BJ (cell line): Measurements from ENCODE around the gene TIPIN. TPM values are rescaled to one million over a fixed set of nuclear protein-coding genes. Genes with fewer than 3 reads are reported as not detected.
A peak's percentile ranks its signal among the peaks of the same experiment; 100 is the strongest.

Source experiments
- CTCF ChIA-PET: fragments of 350-600 bp; formaldehyde crosslinking; extraction: SDS; loops from one replicate; lab custom pipeline; 2021; ENCODE audit warnings: antibody characterized with exemption, inconsistent platforms; lab: Yijun Ruan, JAX
- POLR2A ChIA-PET: fragments of 300-600 bp; sonication (Branson Sonifier 250); formaldehyde crosslinking; extraction: SDS; loops from one replicate; lab custom pipeline; 2021; ENCODE audit warnings: antibody characterized with exemption; lab: Charles Lee
- DNase-seq: peaks from one replicate; pipeline ENCODE4 v3.0.0-alpha.2; 2011; ENCODE audit warnings: low read depth
- H3K27me3 ChIP-seq: 2 replicates; pipeline ENCODE4 v1.6.0; 2011; ENCODE audit warnings: low read length; ENCODE audit not compliant: control insufficient read depth, insufficient read depth
- H3K36me3 ChIP-seq: 2 replicates; pipeline ENCODE4 v1.5.1; 2011; ENCODE audit warnings: low read length; ENCODE audit not compliant: control insufficient read depth, insufficient read depth
- H3K4me3 ChIP-seq: 2 replicates; pipeline ENCODE4 v1.5.1; 2011; ENCODE audit warnings: low read depth, mild to moderate bottlenecking, control low read depth, low read length
- CTCF ChIP-seq: IDR thresholded peaks from 2 replicates; pipeline ENCODE4 v1.5.1; 2011; ENCODE audit warnings: low read depth, mild to moderate bottlenecking, control low read depth, inconsistent platforms, low read length, moderate library complexity; ENCODE audit not compliant: insufficient read depth
- polyA plus RNA-seq: library from polyadenylated mRNA; depleted of rRNA; stranded (reverse); fragments of >200 nt; gene quantifications from 2 replicates; pipeline ENCODE4 v1.2.3, GENCODE V29; 2011; rRNA removed
- small RNA-seq: library from RNA; depleted of rRNA; stranded (forward); fragments of <200 nt; gene quantifications from one replicate; pipeline ENCODE3, GENCODE V24; 2012; ENCODE audit warnings: low replicate concordance, low read depth; ENCODE audit not compliant: insufficient read length

Gene TIPIN
- polyA plus RNA-seq, 1 experiment, result 3.0 TPM

GRCh38 chr15:66290007-66290406, 66.5 kb downstream of the TIPIN start:
- POLR2A ChIA-PET, result no interaction called here
- CTCF ChIA-PET, result interaction anchor here (0.9 to 1.4 kb wide), 4 partner anchors 12 to 373 kb away, joined by 3 read pairs; no protein-coding TSS in a partner anchor
- no peak for TF ChIP-seq CTCF
- no peak for DNase-seq
- Histone ChIP-seq H3K27me3 (no peaks in the 10 kb centered on the region), H3K36me3 (no peaks in the 10 kb centered on the region), H3K4me3 (no peak overlapping the region)

- POLR2A ChIA-PET, result no interaction called here
- DNase-seq, result no peak
- TF ChIP-seq CTCF, result no peak
- CTCF ChIA-PET, result interaction anchor here (0.6 to 2.2 kb wide), 16 partner anchors 14 to 970 kb away, joined by 3 to 7 read pairs (median 4); no protein-coding TSS in a partner anchor
- no peaks in the 10 kb centered on the region for H3K36me3 ChIP-seq
- no peaks in the 10 kb centered on the region for H3K27me3 ChIP-seq
- H3K4me3 ChIP-seq, result no peak overlapping the region
Measured at GRCh38 chr15:66288551-66289185, 67.8 kb downstream of the TIPIN start.

GRCh38 chr15:66288093-66288492, 68.4 kb downstream of the TIPIN start:
- CTCF ChIA-PET, result interaction anchor here (0.6 to 2.2 kb wide), 15 partner anchors 14 to 969 kb away, joined by 3 to 7 read pairs (median 4); no protein-coding TSS in a partner anchor
- Histone ChIP-seq H3K36me3 (no peaks in the 10 kb centered on the region), H3K27me3 (no peaks in the 10 kb centered on the region), H3K4me3 (no peak overlapping the region)
- TF ChIP-seq CTCF, result no peak
- POLR2A ChIA-PET, result no interaction called here
- no peak for DNase-seq

GRCh38 chr15:66287461-66288057, 68.9 kb downstream of the TIPIN start:
- CTCF ChIA-PET, result interaction anchor here (1.0 to 2.2 kb wide), 9 partner anchors 11 to 371 kb away, joined by 3 to 7 read pairs (median 4); no protein-coding TSS in a partner anchor

More at GRCh38 chr15:66287461-66288057, 68.9 kb downstream of the TIPIN start:
- peak; percentile 59 for TF ChIP-seq CTCF
- H3K4me3 ChIP-seq, result no peak overlapping the region
- POLR2A ChIA-PET, result no interaction called here
- no peaks in the 10 kb centered on the region for H3K36me3 ChIP-seq
- 0 out of 2 replicates have a peak, but pooled peaks cover 2% of the 10 kb centered on the region for H3K27me3 ChIP-seq
- DNase-seq, result no peak

Small RNAs within 50 kb of the gene (small RNA-seq; reads per million reads assigned to genes)
- gene RF00019, result not detected
- 7.0 reads per million, percentile 70 among the genes with 10 or more reads in this experiment for gene SCARNA14

Other genes with a start within 250 kb of the TIPIN start
- 0.04 TPM in 1 of 2 replicates, not detected in the other for gene MEGF11, start 102.9 kb downstream of the TIPIN start, polyA plus RNA-seq
- 9.2 and 15.6 TPM in 2 replicates for gene DIS3L, start 63.1 kb downstream of the TIPIN start, polyA plus RNA-seq
- 19.0 and 21.8 TPM in 2 replicates for gene MAP2K1, start 30.2 kb upstream of the TIPIN start, polyA plus RNA-seq
- gene SNAPC5, start 141.1 kb upstream of the TIPIN start, polyA plus RNA-seq, result 21.1 and 22.7 TPM in 2 replicates
- gene RPL4, start 148.2 kb upstream of the TIPIN start, polyA plus RNA-seq, result 4,914 and 5,278 TPM in 2 replicates
- 10.5 and 15.1 TPM in 2 replicates for gene ZWILCH, start 148.6 kb upstream of the TIPIN start, polyA plus RNA-seq
- 0.17 and 0.25 TPM in 2 replicates for gene LCTL, start 209.3 kb upstream of the TIPIN start, polyA plus RNA-seq